SJSA1 (cell line): ENCODE data around the gene FDPS. TPM values are rescaled to one million over a fixed set of nuclear protein-coding genes. Genes with fewer than 3 reads are reported as not detected.

ENCODE experiments used
- DNase-seq, 2 experiments: peaks; one replicate each; pipeline ENCODE4 v3.0.0-alpha.2; 2015 to 2020; ENCODE audit warnings: low spot score in 2 of 2, low read depth in 1 of 2
- H3K27ac ChIP-seq: fragments of 250-450 bp; sonication (Bioruptor Pico); 2 replicates; pipeline ENCODE4 v1.5.1; 2020; ENCODE audit warnings: mild to moderate bottlenecking, moderate library complexity
- H3K27me3 ChIP-seq: fragments of 250-450 bp; sonication (Bioruptor Pico); replicated peaks from 2 replicates; pipeline ENCODE4 v1.5.1; 2020; ENCODE audit warnings: mild to moderate bottlenecking, moderate library complexity
- H3K36me3 ChIP-seq: fragments of 250-450 bp; sonication (Bioruptor Pico); 2 replicates; pipeline ENCODE4 v1.5.1; 2020; ENCODE audit warnings: mild to moderate bottlenecking
- H3K4me1 ChIP-seq: fragments of 250-450 bp; sonication (Bioruptor Pico); replicated peaks from 2 replicates; pipeline ENCODE4 v1.6.1; 2021; ENCODE audit warnings: mild to moderate bottlenecking
- H3K4me3 ChIP-seq: fragments of 250-450 bp; sonication (Bioruptor Pico); 2 replicates; pipeline ENCODE4 v1.5.1; 2020; ENCODE audit warnings: mild to moderate bottlenecking
- H3K9me3 ChIP-seq: fragments of 250-450 bp; sonication (Bioruptor Pico); replicated peaks from 2 replicates; pipeline ENCODE4 v1.5.1; 2020; ENCODE audit warnings: mild to moderate bottlenecking
- total RNA-seq: library from RNA; depleted of rRNA; stranded (reverse); fragments of >200 nt; shearing (Covaris generic); gene quantifications from 2 replicates; pipeline ENCODE4 v1.2.3, GENCODE V29; 2014

FDPS gene
- total RNA-seq, 1 experiment from 2014 or later = 232 TPM

- Histone ChIP-seq H3K36me3 (peaks cover 85% of the 10 kb centered on the region), H3K9me3 (no peaks in the 10 kb centered on the region), H3K27me3 (no peaks in the 10 kb centered on the region), H3K27ac (no peak overlapping the region), H3K4me3 (no peak overlapping the region), H3K4me1 (peaks cover 3% of the 10 kb centered on the region)
- DNase-seq = no peak
These were observed 8.3 kb downstream of the FDPS start for GRCh38 chr1:155316922-155317321.

GRCh38 chr1:155318082-155318481, 9.4 kb downstream of the FDPS start:
- H3K27ac ChIP-seq = no peak overlapping the region

GRCh38 chr1:155319536-155319935, 10.9 kb downstream of the FDPS start:
- H3K27ac ChIP-seq = no peak overlapping the region
- peaks cover 11% of the 10 kb centered on the region for H3K4me1 ChIP-seq
- DNase-seq = no peak

More at GRCh38 chr1:155318082-155318481, 9.4 kb downstream of the FDPS start:
- DNase-seq = no peak
- Histone ChIP-seq H3K9me3 (no peaks in the 10 kb centered on the region), H3K4me3 (no peak overlapping the region), H3K4me1 (peaks cover 11% of the 10 kb centered on the region), H3K27me3 (no peaks in the 10 kb centered on the region), H3K36me3 (peaks cover 82% of the 10 kb centered on the region)

GRCh38 chr1:155320252-155320651, 11.6 kb downstream of the FDPS start:
- peaks cover 71% of the 10 kb centered on the region for H3K36me3 ChIP-seq
- no peaks in the 10 kb centered on the region; the same call in 1 of the 2 replicates for H3K9me3 ChIP-seq
- no peak for DNase-seq
- H3K27me3 ChIP-seq = no peaks in the 10 kb centered on the region
- no peak overlapping the region for H3K27ac ChIP-seq
- H3K4me1 ChIP-seq = peaks cover 13% of the 10 kb centered on the region
- H3K4me3 ChIP-seq = no peak overlapping the region

More at GRCh38 chr1:155319536-155319935, 10.9 kb downstream of the FDPS start:
- Histone ChIP-seq H3K4me3 (no peak overlapping the region), H3K9me3 (no peaks in the 10 kb centered on the region), H3K27me3 (no peaks in the 10 kb centered on the region), H3K36me3 (peaks cover 71% of the 10 kb centered on the region)

GRCh38 chr1:155320661-155321617, 12.3 kb downstream of the FDPS start, which contains the start of gene RUSC1:
Gene RUSC1 (plus strand): TSS chr1:155320894. CDS start chr1:155321774, 880 bp downstream.
- DNase-seq = no peak
- peaks cover 18% of the 10 kb centered on the region for H3K4me1 ChIP-seq
- no peaks in the 10 kb centered on the region for H3K27me3 ChIP-seq
- peaks cover 73% of the 10 kb centered on the region for H3K36me3 ChIP-seq
- no peak within 1 kb of the TSS for H3K4me3 ChIP-seq
- no peaks in the 10 kb centered on the region; the same call in 1 of the 2 replicates for H3K9me3 ChIP-seq
- H3K27ac ChIP-seq = no peak within 1 kb of the TSS

GRCh38 chr1:155321639-155322503, 13.2 kb downstream of the FDPS start:
- peaks cover 18% of the 10 kb centered on the region for H3K4me1 ChIP-seq
- no peaks in the 10 kb centered on the region; the same call in 1 of the 2 replicates for H3K9me3 ChIP-seq
- peak overlapping the region; percentile 62 for H3K4me3 ChIP-seq
- no peak overlapping the region for H3K27ac ChIP-seq
- no peaks in the 10 kb centered on the region for H3K27me3 ChIP-seq
- peaks cover 75% of the 10 kb centered on the region for H3K36me3 ChIP-seq
- DNase-seq = no peak

- peak; percentile 41 to 58 for DNase-seq
- Histone ChIP-seq H3K27me3 (no peaks in the 10 kb centered on the region), H3K4me1 (peaks cover 18% of the 10 kb centered on the region), H3K9me3 (no peaks in the 10 kb centered on the region; the same call in 1 of the 2 replicates), H3K36me3 (peaks cover 77% of the 10 kb centered on the region), H3K27ac (0 out of 2 replicates have a peak overlapping the region, but pooled peaks have one; percentile 41), H3K4me3 (peak overlapping the region; percentile 62)
These were observed 13.9 kb downstream of the FDPS start for GRCh38 chr1:155322571-155322952.

- Histone ChIP-seq H3K27me3 (no peaks in the 10 kb centered on the region), H3K4me3 (peak overlapping the region; percentile 62)
These were observed 14.5 kb downstream of the FDPS start for GRCh38 chr1:155322953-155323728.

GRCh38 chr1:155323729-155324036, 15.0 kb downstream of the FDPS start:
- no peaks in the 10 kb centered on the region for H3K27me3 ChIP-seq
- H3K4me3 ChIP-seq = peak overlapping the region; percentile 62
- peaks cover 18% of the 10 kb centered on the region for H3K4me1 ChIP-seq
- H3K27ac ChIP-seq = peak overlapping the region; percentile 68
- peaks cover 76% of the 10 kb centered on the region for H3K36me3 ChIP-seq
- H3K9me3 ChIP-seq = no peaks in the 10 kb centered on the region; the same call in 1 of the 2 replicates
- peak in 1 of 2 experiments; percentile 90 for DNase-seq

More at GRCh38 chr1:155322953-155323728, 14.5 kb downstream of the FDPS start:
- H3K36me3 ChIP-seq = peaks cover 78% of the 10 kb centered on the region
- peak overlapping the region; percentile 68 for H3K27ac ChIP-seq
- H3K9me3 ChIP-seq = no peaks in the 10 kb centered on the region; the same call in 1 of the 2 replicates
- peak; percentile 97 to 98 for DNase-seq
- peaks cover 18% of the 10 kb centered on the region for H3K4me1 ChIP-seq

- peaks cover 75% of the 10 kb centered on the region for H3K36me3 ChIP-seq
- DNase-seq = peak; percentile 98
- no peaks in the 10 kb centered on the region for H3K27me3 ChIP-seq
- H3K27ac ChIP-seq = peak overlapping the region; percentile 68
- H3K4me3 ChIP-seq = peak overlapping the region; percentile 62
- peaks cover 18% of the 10 kb centered on the region for H3K4me1 ChIP-seq
- H3K9me3 ChIP-seq = no peaks in the 10 kb centered on the region; the same call in 1 of the 2 replicates
These were observed 15.5 kb downstream of the FDPS start for GRCh38 chr1:155324037-155324716.

GRCh38 chr1:155324717-155325602, 16.3 kb downstream of the FDPS start:
- H3K4me1 ChIP-seq = peaks cover 18% of the 10 kb centered on the region
- no peaks in the 10 kb centered on the region for H3K27me3 ChIP-seq
- no peak overlapping the region for H3K27ac ChIP-seq
- peak overlapping the region; percentile 62 for H3K4me3 ChIP-seq
- H3K36me3 ChIP-seq = peaks cover 73% of the 10 kb centered on the region
- no peaks in the 10 kb centered on the region; the same call in 1 of the 2 replicates for H3K9me3 ChIP-seq
- DNase-seq = peak; percentile 69 to 76

GRCh38 chr1:155325603-155325893, 16.9 kb downstream of the FDPS start:
- no peak for DNase-seq
- H3K36me3 ChIP-seq = peaks cover 73% of the 10 kb centered on the region
- H3K27me3 ChIP-seq = no peaks in the 10 kb centered on the region
- no peak overlapping the region for H3K27ac ChIP-seq
- H3K9me3 ChIP-seq = no peaks in the 10 kb centered on the region; the same call in 1 of the 2 replicates
- peak overlapping the region; percentile 62 for H3K4me3 ChIP-seq
- H3K4me1 ChIP-seq = peaks cover 18% of the 10 kb centered on the region
